ENCODE measurements around the gene NDE1.

Gene NDE1

GRCh38 chr16:15741207-15741871, 91.3 kb downstream of the NDE1 start:
- no peak for DNase-seq

DNA sequence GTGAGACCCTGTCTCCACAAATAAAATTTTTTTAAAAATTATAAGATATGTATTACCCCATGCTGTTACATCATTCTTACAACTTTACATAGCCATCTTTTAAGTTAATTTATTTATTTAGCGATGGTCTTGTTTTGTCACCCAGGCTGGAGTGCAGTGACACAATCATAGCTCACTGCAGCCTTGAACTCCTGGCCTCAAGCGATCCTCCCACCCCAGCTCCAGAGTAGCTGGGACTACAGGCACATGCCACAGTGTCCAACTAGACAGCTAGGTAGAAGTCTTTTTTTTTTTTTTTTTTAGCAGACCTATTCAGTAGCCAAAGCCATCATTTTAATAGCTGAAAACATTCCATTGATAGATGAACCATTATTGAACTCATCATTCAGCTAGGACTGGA, 92.7 kb downstream of the NDE1 start:
- DNase-seq = no peak

DNA sequence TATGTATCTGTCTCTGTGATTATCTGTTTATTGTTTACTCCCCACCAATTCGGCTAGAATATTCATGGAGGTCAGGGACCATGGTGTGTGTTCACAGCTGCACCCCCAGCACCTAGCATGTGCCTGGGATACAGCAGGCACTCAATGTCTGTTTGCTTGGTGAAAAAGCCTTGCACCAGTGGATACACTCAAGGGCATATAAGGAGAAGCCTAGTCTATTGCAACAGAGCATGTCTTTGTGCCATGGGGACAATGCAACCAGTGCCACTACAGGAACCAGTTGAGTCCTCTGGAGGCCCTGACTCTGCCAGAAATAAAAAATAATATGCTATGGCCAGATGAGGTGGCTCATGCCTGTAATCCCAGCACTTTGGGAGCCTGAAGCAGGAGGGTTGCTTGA, 93.6 kb downstream of the NDE1 start:
- no peak for DNase-seq

DNA sequence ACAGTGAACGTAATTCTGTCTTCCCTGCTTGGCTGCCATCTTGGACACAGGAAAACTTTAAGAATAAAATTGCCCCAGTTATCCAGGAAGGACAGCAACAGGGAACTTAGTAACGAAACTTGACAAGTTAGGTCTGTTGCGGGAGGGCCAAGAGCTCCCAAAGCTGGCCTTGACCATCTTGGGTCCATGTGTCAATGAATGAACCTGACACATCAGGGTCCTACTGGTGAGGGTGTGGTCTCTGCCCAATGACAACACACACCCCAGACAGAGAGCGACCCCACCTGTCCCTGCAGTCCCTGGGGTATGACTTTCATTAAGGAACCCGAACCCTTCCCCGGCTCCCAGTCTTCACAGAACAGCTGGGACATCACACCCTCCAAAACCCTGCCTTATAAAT, 96.3 kb downstream of the NDE1 start:
- no peak for DNase-seq

GRCh38 chr16:15747937-15748336, 97.9 kb downstream of the NDE1 start:
- DNase-seq = no peak

- DNase-seq = no peak
Observed at GRCh38 chr16:15748654-15749053, 98.6 kb downstream of the NDE1 start.

DNA sequence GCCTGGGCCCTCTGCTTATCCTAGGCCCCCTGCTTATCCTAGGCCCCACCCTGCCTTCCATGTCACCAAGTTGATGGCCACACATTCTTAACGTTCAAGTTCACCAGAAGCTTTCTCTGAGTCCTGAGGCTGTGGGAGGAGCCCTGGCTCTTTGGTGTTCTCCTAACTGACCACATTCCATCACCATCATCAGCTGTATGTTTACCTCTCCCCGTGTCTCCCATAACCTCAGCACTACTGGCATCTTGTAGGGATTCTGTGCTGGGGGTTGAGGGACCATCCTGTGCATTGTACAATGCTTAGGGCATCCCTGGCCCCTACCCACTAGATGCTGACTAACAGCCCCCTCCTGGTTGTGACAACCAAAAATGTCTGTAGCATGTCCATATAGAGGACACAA, 99.3 kb downstream of the NDE1 start:
- DNase-seq = no peak

DNA sequence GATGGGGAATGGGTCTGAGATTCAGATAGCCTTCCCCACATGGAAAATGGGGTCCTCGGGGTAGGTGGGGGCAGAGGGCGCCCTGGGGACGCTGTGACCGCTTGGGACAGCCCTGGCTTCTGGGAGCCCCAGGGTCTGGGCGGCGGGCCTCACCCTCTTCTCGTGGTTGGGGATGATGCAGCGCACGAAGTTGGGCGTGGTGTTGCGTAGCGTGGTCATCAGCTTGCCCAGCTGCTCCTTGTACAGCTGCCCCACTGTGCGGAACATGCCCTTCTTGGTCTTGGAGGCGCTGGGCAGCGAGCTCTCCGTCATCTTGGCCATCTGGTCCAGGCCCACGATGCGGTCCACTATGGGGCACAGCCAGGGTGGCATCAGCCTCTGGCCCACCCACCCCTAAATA, 99.9 kb downstream of the NDE1 start:
- no peak for DNase-seq

DNA sequence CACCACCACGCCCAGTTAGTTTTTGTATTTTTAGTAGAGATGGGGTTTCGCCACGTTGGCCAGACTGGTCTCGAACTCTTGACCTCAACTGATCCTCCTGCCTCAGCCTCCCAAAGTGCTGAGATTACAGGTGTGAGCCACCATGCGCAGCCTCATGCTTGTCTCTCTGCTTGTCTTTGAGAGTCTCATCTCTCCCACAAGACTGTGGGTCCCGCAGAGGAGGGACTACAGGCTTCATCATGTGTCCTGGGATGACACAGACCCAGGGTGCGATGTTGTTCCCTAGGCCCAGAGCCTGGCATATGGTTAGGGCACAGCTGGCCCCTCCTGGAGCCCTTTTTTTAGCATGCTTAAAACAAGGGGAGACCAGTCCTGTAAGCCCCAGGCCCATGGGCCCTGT, 101.9 kb downstream of the NDE1 start:
- DNase-seq = no peak

- no peak for DNase-seq
Observed at GRCh38 chr16:15752717-15753488, 102.9 kb downstream of the NDE1 start.

DNA sequence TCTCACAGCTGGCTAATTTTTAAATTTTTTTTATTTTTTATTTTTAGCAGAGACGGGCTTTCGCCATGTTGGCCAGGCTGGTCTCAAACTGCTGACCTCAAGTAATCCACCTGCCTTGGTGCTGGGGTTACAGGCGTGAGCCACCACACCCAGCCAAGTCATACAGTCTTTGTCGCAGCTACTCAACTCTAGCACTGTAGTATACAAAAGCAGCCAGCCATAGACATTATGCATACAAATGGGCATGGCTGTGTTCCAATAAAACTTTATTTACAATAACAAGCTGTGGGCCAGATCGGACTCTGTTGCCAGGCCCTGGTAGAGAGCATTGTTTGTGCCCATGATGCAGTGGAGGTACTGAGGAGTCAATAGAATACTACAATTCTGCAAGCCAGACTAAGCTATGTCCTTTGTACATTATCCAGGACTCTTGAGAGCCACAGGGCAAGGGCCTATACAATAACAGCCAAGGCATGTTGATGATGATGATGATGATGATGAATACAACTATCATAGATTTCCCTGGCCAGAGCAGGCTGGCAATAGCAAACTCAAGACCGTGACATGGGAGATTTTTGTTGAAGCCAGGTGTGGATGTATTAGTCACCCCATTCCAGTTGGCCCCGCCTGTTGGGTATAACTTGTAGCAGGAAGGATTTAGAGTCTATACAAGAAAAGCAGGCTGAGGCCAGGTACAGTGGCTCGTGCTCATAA, 104.9 kb downstream of the NDE1 start:
- no peak for DNase-seq

GRCh38 chr16:15757077-15757386, 107.0 kb downstream of the NDE1 start:
- DNase-seq = no peak

DNA sequence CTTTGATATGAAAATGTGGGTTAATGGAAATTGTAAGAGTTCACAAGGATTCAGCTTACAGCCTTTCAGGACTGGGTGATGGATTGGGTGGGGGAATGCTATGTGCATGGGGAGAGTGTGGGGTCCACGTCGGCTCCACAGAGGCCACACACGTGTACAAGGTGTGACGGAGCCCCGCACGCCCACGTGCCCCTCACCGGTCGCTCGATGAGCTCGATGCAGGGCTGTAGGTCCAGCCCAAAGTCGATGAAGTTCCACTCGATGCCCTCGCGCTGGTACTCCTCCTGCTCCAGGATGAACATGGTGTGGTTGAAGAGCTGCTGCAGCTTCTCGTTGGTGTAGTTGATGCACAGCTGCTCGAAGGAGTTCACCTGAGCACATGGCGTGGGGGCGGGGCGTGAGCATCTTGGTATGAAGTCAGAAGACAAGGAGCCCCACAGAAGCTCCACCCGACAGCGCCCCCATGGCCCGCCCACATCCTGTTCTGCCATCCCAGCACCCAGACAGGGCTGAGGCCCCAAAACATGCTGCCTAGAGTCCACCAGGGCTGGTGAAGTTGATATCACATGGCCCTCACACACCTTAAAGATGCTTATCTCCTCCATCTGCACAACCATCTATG, 107.7 kb downstream of the NDE1 start:
- no peak for DNase-seq

- DNase-seq = no peak
Observed at GRCh38 chr16:15759070-15759469, 109.0 kb downstream of the NDE1 start.

GRCh38 chr16:15760129-15760528, 110.1 kb downstream of the NDE1 start:
- DNase-seq = no peak

- DNase-seq = no peak
Observed at GRCh38 chr16:15764112-15764511, 114.1 kb downstream of the NDE1 start.

GRCh38 chr16:15765116-15765515, 115.1 kb downstream of the NDE1 start:
- no peak for DNase-seq

- DNase-seq = peak; percentile 46
Observed at GRCh38 chr16:15765880-15766279, 115.8 kb downstream of the NDE1 start.

DNA sequence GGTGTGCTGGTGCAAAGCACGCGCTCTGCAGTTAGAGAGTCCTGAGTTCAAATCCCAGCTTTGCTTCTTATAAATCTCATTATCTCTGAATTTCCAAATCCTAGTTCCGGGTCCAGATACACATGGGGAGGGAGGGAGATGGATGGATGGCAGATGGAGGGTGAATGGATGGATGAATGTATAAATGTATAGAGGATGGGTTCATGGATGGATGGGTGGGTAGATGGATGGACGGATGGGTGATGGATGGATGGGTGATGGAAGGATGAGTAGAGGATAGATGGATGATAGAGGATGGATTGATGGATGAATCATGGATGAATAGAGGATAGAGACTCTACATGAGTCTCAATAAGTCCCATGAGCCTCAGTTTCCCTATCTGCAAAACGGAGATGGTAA, 116.9 kb downstream of the NDE1 start:
- no peak for DNase-seq

DNA sequence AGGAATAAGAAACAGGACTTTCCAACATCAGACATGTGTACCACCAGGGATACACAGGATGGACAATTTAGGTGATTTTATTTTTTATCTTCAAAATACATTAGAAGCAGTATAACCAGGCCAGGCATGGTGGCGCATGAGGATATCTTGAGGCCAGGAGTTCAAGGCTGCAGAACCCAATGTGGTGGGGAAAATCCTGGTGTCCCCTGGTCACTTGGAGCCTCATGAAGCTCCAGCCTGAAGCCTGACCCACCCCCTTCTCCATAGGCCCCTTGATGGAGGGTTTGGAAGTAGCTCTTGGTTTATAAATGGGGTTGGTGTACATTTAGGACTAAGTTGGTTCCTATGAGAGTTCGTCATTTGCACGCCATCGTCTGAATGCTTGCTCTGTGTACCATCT, 118.2 kb downstream of the NDE1 start:
- no peak for DNase-seq

GRCh38 chr16:15769239-15769638, 119.2 kb downstream of the NDE1 start:
- no peak for DNase-seq

- no peak for DNase-seq
Observed at GRCh38 chr16:15770107-15770506, 120.1 kb downstream of the NDE1 start.

GRCh38 chr16:15770512-15770911, 120.5 kb downstream of the NDE1 start:
- no peak for DNase-seq

DNA sequence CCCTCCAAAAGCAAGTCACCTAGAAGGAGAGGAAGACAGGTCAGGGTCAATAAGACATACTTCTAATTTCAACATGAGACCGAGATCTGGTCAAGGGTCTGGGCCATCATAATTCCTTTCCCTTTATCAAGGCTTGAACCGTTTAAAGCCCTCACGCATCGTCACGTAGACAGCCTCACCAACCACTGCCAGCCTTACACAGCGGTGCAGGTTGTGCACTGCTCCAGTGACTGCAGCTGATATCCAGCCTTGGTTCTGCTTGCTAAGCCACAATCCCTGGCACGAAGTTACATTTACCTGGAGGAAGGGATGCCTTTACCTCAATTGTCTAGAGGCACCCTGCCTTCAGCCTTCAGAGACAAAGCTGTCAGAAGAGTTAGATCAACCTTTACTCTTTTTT, 121.6 kb downstream of the NDE1 start:
- DNase-seq = no peak
